ENCODE data around the gene VASN.

- TF ChIP-seq TAF1 (IDR thresholded peaks at IDR 0.05; ENCODE audit: borderline replicate concordance, insufficient read depth, low read length) (no peak), SIN3A (IDR thresholded peaks at IDR 0.05; ENCODE audit: borderline replicate concordance, insufficient read depth, low read length) (no peak), POLR2AphosphoS5 (IDR thresholded peaks at IDR 0.05; ENCODE audit: low read depth, low read length) (no peak)
Measured at GRCh38 chr16:4399001-4399730, 27.5 kb downstream of the VASN start.

Measured in PFSK-1 (cell line).